Endodermal cell (in vitro differentiated cells): ENCODE results near the gene SLC12A3. TPM values are rescaled to one million over a fixed set of nuclear protein-coding genes. Genes with fewer than 3 reads are reported as not detected.

ENCODE experiments used
- DNase-seq: peaks from one replicate; pipeline ENCODE4 v3.0.0-alpha.2; 2017
- H3K27ac ChIP-seq: 2 replicates; pipeline ENCODE4 v1.5.1; 2013; ENCODE audit warnings: mild to moderate bottlenecking, low read depth, low read length, moderate library complexity
- H3K27me3 ChIP-seq: 2 replicates; pipeline ENCODE4 v1.6.1; 2013; ENCODE audit warnings: mild to moderate bottlenecking, low read length, moderate library complexity; ENCODE audit not compliant: insufficient read depth, control insufficient read depth, poor library complexity, severe bottlenecking
- H3K36me3 ChIP-seq: 2 replicates; pipeline ENCODE4 v1.7.0; 2013; ENCODE audit warnings: mild to moderate bottlenecking, low read length, moderate library complexity; ENCODE audit not compliant: control insufficient read depth, insufficient read depth
- H3K4me1 ChIP-seq: one replicate; pipeline ENCODE4 v1.7.0; 2013; ENCODE audit warnings: low read length; ENCODE audit not compliant: control insufficient read depth, insufficient read depth
- H3K4me3 ChIP-seq: 2 replicates; pipeline ENCODE4 v1.5.1; 2013; ENCODE audit warnings: mild to moderate bottlenecking, low read length, moderate library complexity
- H3K9ac ChIP-seq: 2 replicates; pipeline ENCODE4 v1.6.1; 2013; ENCODE audit warnings: mild to moderate bottlenecking, low read length, moderate library complexity; ENCODE audit not compliant: poor library complexity, severe bottlenecking; ENCODE audit errors: extremely low read depth
- H3K9me3 ChIP-seq: 2 replicates; pipeline ENCODE4 v1.6.1; 2013; ENCODE audit warnings: mild to moderate bottlenecking, low read length, moderate library complexity; ENCODE audit not compliant: control insufficient read depth
- H3K27ac Mint-ChIP-seq: 2 replicates; pipeline ENCODE4 v1.8.0; 2020; ENCODE audit warnings: mixed read lengths
- H3K27me3 Mint-ChIP-seq: 2 replicates; pipeline ENCODE4 v1.8.0; 2021; ENCODE audit warnings: mild to moderate bottlenecking, mixed read lengths; ENCODE audit not compliant: insufficient read depth
- H3K36me3 Mint-ChIP-seq: 2 replicates; pipeline ENCODE4 v1.8.0; 2020; ENCODE audit warnings: low read depth, mixed read lengths
- H3K4me1 Mint-ChIP-seq: 2 replicates; pipeline ENCODE4 v1.8.0; 2020; ENCODE audit warnings: mixed read lengths
- H3K4me3 Mint-ChIP-seq: 2 replicates; pipeline ENCODE4 v1.8.0; 2020; ENCODE audit warnings: mild to moderate bottlenecking, moderate library complexity, mixed read lengths
- H3K9me3 Mint-ChIP-seq: 2 replicates; pipeline ENCODE4 v1.8.0; 2020; ENCODE audit warnings: mild to moderate bottlenecking, mixed read lengths
- WGBS, 2 experiments: methylation state at CpG; one replicate each; pipeline versions ENCODE4 v1.1.5 to v1.1.7; 2013; ENCODE audit warnings: missing lambda C conversion rate in 2 of 2, mixed read lengths in 1 of 2; ENCODE audit not compliant: insufficient coverage in 1 of 2, insufficient read length in 1 of 2; 5-methylcytosine and 5-hydroxymethylcytosine counted together
- total RNA-seq, 2 donors: library from RNA; stranded (reverse); fragmentation: NEBNext Ultra II Directional in 1 of 2; extraction: Animal tissue kit (Norgen Biotek cat#: 25700) in 1 of 2; gene quantifications; 2 replicates in 1 of 2; 3 replicates in 1 of 2; pipeline ENCODE4 v1.2.1, GENCODE V29; 2021
- TF ChIP-seq, protein P1 (sequence below): fragments of 200-600 bp; sonication (generic); conservative IDR thresholded peaks from 2 replicates; pipeline ENCODE4 v1.5.0; 2021; ENCODE audit warnings: antibody characterized with exemption, mild to moderate bottlenecking

Gene SLC12A3
- total RNA-seq, 2 donors from 2014 or later = not detected

DNA sequence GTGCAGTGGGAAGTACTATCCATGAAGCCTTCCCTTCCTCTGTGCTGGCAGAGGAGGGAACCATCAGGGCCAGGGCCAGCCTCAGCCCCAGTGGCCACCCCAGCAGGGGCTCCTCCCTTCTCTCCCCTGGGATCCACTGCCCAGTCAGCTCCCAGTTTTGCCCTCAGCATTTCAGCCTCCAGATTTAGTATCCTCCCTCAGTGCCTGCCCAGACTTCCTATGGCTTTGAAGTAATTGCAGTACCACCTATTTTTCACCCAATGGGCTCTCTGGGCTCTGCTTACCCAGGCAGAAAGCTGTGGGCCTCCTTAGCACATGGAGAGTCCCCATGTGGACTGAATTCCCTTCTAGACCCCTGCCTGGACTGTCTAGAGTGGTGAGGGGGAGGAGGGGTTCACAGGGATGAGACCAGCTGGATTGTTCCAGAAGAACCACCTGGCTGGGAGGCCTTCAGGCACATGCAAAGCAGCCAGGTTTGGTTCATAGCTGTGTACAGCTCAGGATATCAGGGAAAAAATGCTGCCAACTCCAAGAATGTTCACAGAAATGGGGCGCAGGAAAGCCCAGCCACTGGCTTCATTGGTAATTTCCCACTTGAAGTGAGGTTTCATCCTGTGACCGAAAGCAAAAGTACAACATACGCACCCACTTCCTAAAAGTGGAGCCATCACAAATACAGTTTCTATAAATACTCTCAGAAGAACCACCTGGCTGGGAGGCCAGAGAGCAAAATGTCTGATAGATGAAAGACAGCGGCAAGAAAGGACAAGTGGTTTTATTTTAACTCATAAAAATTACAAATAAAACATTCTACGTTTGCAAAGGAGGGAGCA, 51.8 kb downstream of the SLC12A3 start:
- Histone ChIP-seq H3K27ac (no peak overlapping the region), H3K36me3 (no peaks in the 10 kb centered on the region), H3K27me3 (no peaks in the 10 kb centered on the region), H3K9ac (no peak overlapping the region), H3K4me1 (no peaks in the 10 kb centered on the region), H3K4me3 (no peak overlapping the region), H3K9me3 (no peaks in the 10 kb centered on the region)
- H3K4me1 Mint-ChIP-seq = peaks cover 7% of the 10 kb centered on the region
- TF ChIP-seq, protein P1, sequence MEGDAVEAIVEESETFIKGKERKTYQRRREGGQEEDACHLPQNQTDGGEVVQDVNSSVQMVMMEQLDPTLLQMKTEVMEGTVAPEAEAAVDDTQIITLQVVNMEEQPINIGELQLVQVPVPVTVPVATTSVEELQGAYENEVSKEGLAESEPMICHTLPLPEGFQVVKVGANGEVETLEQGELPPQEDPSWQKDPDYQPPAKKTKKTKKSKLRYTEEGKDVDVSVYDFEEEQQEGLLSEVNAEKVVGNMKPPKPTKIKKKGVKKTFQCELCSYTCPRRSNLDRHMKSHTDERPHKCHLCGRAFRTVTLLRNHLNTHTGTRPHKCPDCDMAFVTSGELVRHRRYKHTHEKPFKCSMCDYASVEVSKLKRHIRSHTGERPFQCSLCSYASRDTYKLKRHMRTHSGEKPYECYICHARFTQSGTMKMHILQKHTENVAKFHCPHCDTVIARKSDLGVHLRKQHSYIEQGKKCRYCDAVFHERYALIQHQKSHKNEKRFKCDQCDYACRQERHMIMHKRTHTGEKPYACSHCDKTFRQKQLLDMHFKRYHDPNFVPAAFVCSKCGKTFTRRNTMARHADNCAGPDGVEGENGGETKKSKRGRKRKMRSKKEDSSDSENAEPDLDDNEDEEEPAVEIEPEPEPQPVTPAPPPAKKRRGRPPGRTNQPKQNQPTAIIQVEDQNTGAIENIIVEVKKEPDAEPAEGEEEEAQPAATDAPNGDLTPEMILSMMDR = no peak
- WGBS, 2 experiments = 96 to 100% methylated on average over 2 to 3 of the region's 5 CpGs
- no peak overlapping the region for H3K4me3 Mint-ChIP-seq
- no peaks in the 10 kb centered on the region for H3K9me3 Mint-ChIP-seq
- H3K27ac Mint-ChIP-seq = no peak overlapping the region
- H3K27me3 Mint-ChIP-seq = peaks cover 3% of the 10 kb centered on the region
- H3K36me3 Mint-ChIP-seq = no peaks in the 10 kb centered on the region
- no peak for DNase-seq

DNA sequence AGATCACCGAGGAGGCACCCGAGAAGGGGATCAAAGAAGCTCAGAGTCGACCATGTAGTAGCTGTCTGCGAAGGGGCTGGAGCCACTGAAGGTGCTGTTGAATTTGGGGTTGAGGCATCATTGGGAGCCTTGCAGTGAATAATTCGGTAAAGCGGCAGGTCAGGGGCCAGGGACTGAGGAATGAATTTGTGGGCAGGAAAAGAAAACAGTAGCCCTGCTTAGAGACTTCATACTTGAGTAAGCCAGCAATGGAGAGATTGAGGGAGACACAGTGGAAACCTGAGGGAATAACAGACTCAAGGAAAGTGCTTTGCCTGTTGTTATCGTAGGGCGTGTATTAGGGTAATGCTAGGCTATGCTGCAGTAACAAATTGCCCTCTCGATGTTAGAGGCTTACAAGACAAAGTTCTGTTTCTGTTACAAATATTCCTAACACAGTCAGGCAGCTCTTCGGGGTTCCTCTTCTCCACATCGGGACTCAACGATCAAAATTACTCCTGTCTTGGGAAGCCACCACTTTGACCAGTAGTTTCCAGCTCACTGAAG, 53.5 kb downstream of the SLC12A3 start:
- 95% methylated on average over 9 to 12 of the region's 12 CpGs for WGBS, 2 experiments
- no peak overlapping the region for H3K9ac ChIP-seq
- Mint-ChIP-seq H3K27me3 (peaks cover 3% of the 10 kb centered on the region), H3K4me3 (no peak overlapping the region), H3K27ac (no peak overlapping the region), H3K36me3 (no peaks in the 10 kb centered on the region), H3K9me3 (no peaks in the 10 kb centered on the region), H3K4me1 (peaks cover 7% of the 10 kb centered on the region)
- H3K36me3 ChIP-seq = no peaks in the 10 kb centered on the region
- no peak for DNase-seq
- no peaks in the 10 kb centered on the region for H3K9me3 ChIP-seq
- TF ChIP-seq, protein P1 = no peak
- no peaks in the 10 kb centered on the region for H3K27me3 ChIP-seq
- H3K27ac ChIP-seq = no peak overlapping the region
- H3K4me3 ChIP-seq = no peak overlapping the region
- no peaks in the 10 kb centered on the region for H3K4me1 ChIP-seq

DNA sequence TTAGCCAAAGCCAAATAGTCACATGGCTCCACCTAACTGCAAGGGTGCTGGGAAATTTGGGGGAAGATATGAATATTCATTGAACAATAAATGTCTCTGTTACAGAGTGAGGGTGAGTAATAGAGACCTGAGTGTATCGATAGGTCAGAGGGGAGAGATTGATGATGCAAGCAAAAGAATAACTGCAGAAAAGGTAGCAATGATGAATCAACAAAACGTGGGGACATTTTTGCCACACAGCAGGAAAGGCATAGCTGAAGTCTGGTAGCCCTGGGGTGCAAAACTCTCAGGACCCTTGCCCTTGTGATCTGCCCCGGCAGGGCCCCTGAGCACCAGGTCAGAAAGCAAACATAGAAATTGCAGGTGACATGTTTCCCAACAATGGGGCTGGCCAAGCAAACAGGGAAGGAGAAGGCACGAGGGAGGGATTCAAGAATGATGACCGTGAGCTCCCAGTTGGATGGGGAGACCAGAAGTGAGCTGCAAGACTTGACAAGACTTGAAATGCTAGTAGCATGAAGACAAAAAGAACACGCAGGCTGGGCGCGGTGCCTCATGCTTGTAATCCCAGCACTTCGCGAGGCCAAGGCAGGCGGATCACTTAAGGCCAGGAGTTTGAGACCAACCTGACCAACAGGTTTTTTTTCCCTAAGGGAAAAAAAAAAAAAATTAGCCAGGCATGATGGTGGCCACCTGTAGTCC, 54.2 kb downstream of the SLC12A3 start:
- no peak overlapping the region for H3K27ac ChIP-seq
- no peak overlapping the region for H3K4me3 ChIP-seq
- H3K9ac ChIP-seq = no peak overlapping the region
- H3K36me3 ChIP-seq = no peaks in the 10 kb centered on the region
- H3K4me1 ChIP-seq = no peaks in the 10 kb centered on the region
- Mint-ChIP-seq H3K27me3 (peaks cover 3% of the 10 kb centered on the region), H3K4me3 (no peak overlapping the region), H3K9me3 (no peaks in the 10 kb centered on the region), H3K36me3 (no peaks in the 10 kb centered on the region), H3K4me1 (peaks cover 7% of the 10 kb centered on the region), H3K27ac (no peak overlapping the region)
- H3K27me3 ChIP-seq = no peaks in the 10 kb centered on the region
- H3K9me3 ChIP-seq = no peaks in the 10 kb centered on the region
- peak; percentile 49 for DNase-seq
- 88 to 91% methylated on average over 10 to 11 of the region's 11 CpGs for WGBS, 2 experiments
- TF ChIP-seq, protein P1 = no peak
